Heart right ventricle (tissue), 16 donors: ENCODE measurements around the gene CARD8. TPM values are rescaled to one million over a fixed set of nuclear protein-coding genes. Genes with fewer than 3 reads are reported as not detected.
"Not testable (repeated sequence)": the region's sequence is repeated elsewhere in the genome, so short reads cannot be mapped to it uniquely, and the experiment has no call there.

ENCODE experiments used
- ATAC-seq, 8 donors: fragments of 200-7000 bp; cut with Tn5 transposase; one replicate each; pipeline ENCODE4 v1.9.1; 2020; ENCODE audit warnings: mild to moderate bottlenecking in 8 of 8, moderate library complexity in 8 of 8, moderate number of reproducible peaks in 1 of 8
- DNase-seq, 2 donors: peaks; one replicate each; pipeline ENCODE4 v3.0.0-alpha.2; 2020
- H3K27ac ChIP-seq, 10 donors: fragments of 200-600 bp; sonication (generic) in 2 of 10; one replicate each; pipeline versions ENCODE4 v1.5.0 to v1.8.0; 2020 to 2022; ENCODE audit warnings: mild to moderate bottlenecking in 3 of 10
- H3K27me3 ChIP-seq, 7 donors: fragments of 200-600 bp; one replicate each; pipeline ENCODE4 v1.8.0; 2021 to 2022; ENCODE audit warnings: mild to moderate bottlenecking in 2 of 7
- H3K36me3 ChIP-seq, 9 donors: fragments of 200-600 bp; sonication (generic) in 1 of 9; one replicate each; pipeline versions ENCODE4 v1.5.0 to v1.8.0; 2020 to 2022; ENCODE audit warnings: mild to moderate bottlenecking in 2 of 9
- H3K4me1 ChIP-seq, 9 donors: fragments of 200-600 bp; sonication (generic) in 1 of 9; one replicate each; pipeline versions ENCODE4 v1.5.0 to v1.8.0; 2020 to 2022; ENCODE audit warnings: mild to moderate bottlenecking in 4 of 9
- H3K4me3 ChIP-seq, 10 donors: fragments of 200-600 bp; sonication (generic) in 2 of 10; one replicate each; pipeline versions ENCODE4 v1.5.0 to v1.8.0; 2020 to 2022; ENCODE audit warnings: mild to moderate bottlenecking in 7 of 10, moderate library complexity in 2 of 10
- H3K9me3 ChIP-seq, 11 donors: fragments of 200-600 bp in 10 of 11; sonication (generic) in 2 of 11; one replicate each; pipeline versions ENCODE4 v1.5.0 to v1.8.0; 2013 to 2022; ENCODE audit warnings: mild to moderate bottlenecking in 2 of 11, control low read depth in 1 of 11, moderate library complexity in 1 of 11
- WGBS, 2 donors: extraction: QIAGEN DNeasy Blood & Tissue Kit; methylation state at CpG; one replicate each; pipeline ENCODE4 v1.1.7; 2013; ENCODE audit warnings: inconsistent platforms in 1 of 2; 5-methylcytosine and 5-hydroxymethylcytosine counted together
- intact Hi-C, 10 donors: fragments of 100-400 bp; cut with DNase I; formaldehyde crosslinking; loops; one replicate each; pipeline versions ENCODE4 v1.11.1 to v1.14.2; 2022
- polyA plus RNA-seq, 2 donors: library from polyadenylated mRNA; stranded (reverse); fragments of 200-250 nt; gene quantifications; one replicate each; pipeline ENCODE4 v1.2.3, GENCODE V29; 2013
- total RNA-seq, 10 donors: library from RNA; stranded (reverse); fragmentation: NEBNext Ultra II Directional in 3 of 10; extraction: Animal tissue kit (Norgen Biotek cat#: 25700) in 3 of 10; gene quantifications; one replicate each; pipeline versions ENCODE4 v1.2.1 to v1.2.4, GENCODE V29; 2021 to 2023
- TF ChIP-seq, protein P1 (sequence below), 9 donors: fragments of 200-600 bp; sonication (generic) in 2 of 9; IDR thresholded peaks; one replicate each; pipeline versions ENCODE4 v1.5.0 to v1.8.0; 2021 to 2022; ENCODE audit warnings: antibody characterized with exemption in 9 of 9, mild to moderate bottlenecking in 5 of 9, moderate library complexity in 1 of 9
- donor health status: Arrhythmogenic right ventricular cardiomyopathy.
- donor health status: ischemic (EF 13 %, LVEDD 7.1; RV severe dilation, severe dysfunction).
- donor health status: healthy with polysubstance abuse.
- donor health status: DM: no; HTN: yes; CAD: no.
- donor health status: DM: no; HTN: no; CAD: no.
- donor health status: ischemic (EF 25% LVEDD 6.9; RV normal size, moderate dysfunction).
- donor health status: ischemic (EF 25% LVEDD 5.7; RV mildly dilated, moderate dysfunction).
- donor health status: healthy.
- donor health status: DM: yes; HTN: yes; CAD: no.
- donor health status: Ischemic cardiomyopathy.
- donor health status: ischemic (EF 35%, LVEDD 5.7; RV mildly dilated, moderate dysfunction).
- donor health status: nonischemic (EF 11% LVEDD 7.7; RV severe dilation, severe dysfunction).
- donor health status: DM: yes; HTN: yes; CAD: no.
- donor health status: PGD.
- donor health status: ischemic (EF 29% LVEDD 5.4; RV normal size, mild dysfunction).
- donor health status: nonischemic (EF 23%, LVEDD 6.1; RV moderate dilation, normal function).

CARD8 gene
- total and polyA plus RNA-seq, 12 donors: 18.9 to 49.5 (median 29.4) TPM

DNA sequence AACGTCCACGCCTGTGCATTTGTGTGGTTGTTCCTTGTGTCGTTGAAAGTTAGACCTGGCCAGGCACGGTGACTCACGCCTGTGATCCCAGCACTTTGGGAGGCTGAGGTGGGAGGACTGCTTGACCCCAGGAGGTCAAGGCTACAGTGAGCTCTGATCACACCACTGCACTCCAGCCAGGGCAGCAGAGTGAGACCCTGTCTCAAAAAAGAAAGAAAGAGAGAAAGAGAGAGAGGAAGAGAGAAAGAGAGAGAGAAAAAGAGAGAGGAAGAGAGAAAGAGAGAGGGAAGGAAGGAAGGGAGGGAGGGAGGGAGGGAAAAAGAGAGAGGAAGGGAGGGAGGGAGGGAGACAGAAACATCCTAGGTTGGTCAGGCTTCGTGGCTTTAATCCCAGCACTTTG, 19.2 kb upstream of the CARD8 start:
- no peak overlapping the region for H3K27ac ChIP-seq
- no peak for DNase-seq
- H3K36me3 ChIP-seq: no peaks in the 10 kb centered on the region
- TF ChIP-seq, protein P1, sequence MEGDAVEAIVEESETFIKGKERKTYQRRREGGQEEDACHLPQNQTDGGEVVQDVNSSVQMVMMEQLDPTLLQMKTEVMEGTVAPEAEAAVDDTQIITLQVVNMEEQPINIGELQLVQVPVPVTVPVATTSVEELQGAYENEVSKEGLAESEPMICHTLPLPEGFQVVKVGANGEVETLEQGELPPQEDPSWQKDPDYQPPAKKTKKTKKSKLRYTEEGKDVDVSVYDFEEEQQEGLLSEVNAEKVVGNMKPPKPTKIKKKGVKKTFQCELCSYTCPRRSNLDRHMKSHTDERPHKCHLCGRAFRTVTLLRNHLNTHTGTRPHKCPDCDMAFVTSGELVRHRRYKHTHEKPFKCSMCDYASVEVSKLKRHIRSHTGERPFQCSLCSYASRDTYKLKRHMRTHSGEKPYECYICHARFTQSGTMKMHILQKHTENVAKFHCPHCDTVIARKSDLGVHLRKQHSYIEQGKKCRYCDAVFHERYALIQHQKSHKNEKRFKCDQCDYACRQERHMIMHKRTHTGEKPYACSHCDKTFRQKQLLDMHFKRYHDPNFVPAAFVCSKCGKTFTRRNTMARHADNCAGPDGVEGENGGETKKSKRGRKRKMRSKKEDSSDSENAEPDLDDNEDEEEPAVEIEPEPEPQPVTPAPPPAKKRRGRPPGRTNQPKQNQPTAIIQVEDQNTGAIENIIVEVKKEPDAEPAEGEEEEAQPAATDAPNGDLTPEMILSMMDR (IDR thresholded peaks at IDR 0.05): no peak
- H3K9me3 ChIP-seq: no peaks in the 10 kb centered on the region
- 85% methylated on average over 6 of the region's 6 CpGs for WGBS, 2 donors
- H3K4me1 ChIP-seq: peaks cover 0 to 20% (median 8%) of the 10 kb centered on the region in 9 donors
- H3K4me3 ChIP-seq: no peak overlapping the region
- peaks cover 0 to 3% (median 0%) of the 10 kb centered on the region in 7 donors for H3K27me3 ChIP-seq
- intact Hi-C loops: no loop called here
- ATAC-seq: no peak

DNA sequence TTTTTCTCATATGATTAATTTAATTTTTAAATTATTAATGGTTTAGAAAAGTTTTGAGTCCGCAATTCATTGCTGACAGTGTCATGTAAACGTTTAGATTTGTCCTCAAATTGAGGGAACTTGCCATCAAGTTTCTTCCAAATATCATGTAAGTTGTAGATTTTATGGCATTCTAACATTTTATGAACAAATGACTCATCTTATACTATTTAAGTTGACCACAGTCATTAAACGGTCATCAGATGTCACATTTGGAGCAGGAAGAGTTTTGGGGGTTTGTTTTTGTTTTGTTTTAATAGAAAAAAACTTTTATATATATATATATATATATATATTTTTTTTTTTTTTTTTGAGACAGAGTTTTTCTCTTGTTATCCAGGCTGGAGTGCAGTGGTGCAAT, 18.5 kb upstream of the CARD8 start:
- Histone ChIP-seq H3K4me3 (no peak overlapping the region), H3K9me3 (no peaks in the 10 kb centered on the region), H3K4me1 (peaks cover 0 to 20% (median 8%) of the 10 kb centered on the region in 9 donors), H3K36me3 (no peaks in the 10 kb centered on the region), H3K27me3 (peaks cover 0 to 3% (median 0%) of the 10 kb centered on the region in 7 donors), H3K27ac (no peak overlapping the region)
- ATAC-seq (no peak), DNase-seq (no peak)
- 85 to 86% methylated on average over 3 of the region's 3 CpGs for WGBS, 2 donors
- intact Hi-C loops: no loop called here
- TF ChIP-seq, protein P1 (IDR thresholded peaks at IDR 0.05): no peak

DNA sequence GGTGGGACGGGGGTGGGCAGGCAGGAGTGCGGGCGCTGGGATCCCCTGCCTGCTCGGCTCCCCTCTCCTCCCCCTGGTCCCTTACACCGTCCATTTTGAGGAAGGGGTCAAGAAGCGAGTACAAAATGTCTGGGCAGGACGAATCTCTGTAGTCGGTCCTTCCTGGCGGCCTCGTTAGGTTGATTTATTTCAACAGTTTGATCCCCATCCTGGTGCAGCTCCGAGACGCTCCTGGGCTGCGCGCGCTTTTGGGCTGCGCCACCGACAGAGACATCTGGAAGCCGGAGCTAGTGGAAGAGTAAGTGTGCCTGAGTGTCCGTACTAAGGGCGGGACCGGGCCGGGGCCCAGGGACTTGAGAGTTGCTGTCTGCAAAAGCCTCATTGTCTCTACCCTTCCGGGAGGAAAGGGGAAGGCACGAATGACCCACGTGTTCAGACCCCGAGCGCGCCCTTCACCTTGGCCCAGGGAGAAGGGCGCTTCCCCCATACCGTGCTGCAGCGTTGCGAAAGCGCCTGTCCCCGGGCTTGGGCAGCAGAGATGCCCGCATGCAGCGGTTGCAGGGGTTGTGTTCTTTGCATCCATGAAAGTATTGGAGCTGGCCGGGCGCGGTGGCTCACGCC, 15.9 kb upstream of the CARD8 start:
- intact Hi-C loops: loop anchor here in 6 of 10 donors (1.0 to 2.0 kb wide), 3 partner anchors 19 to 61 kb away; no protein-coding TSS in a partner anchor
- Histone ChIP-seq H3K9me3 (no peaks in the 10 kb centered on the region), H3K27ac (peak overlapping the region in 9 of 10 donors; percentile 24 to 85 (median 73)), H3K27me3 (peaks cover 0 to 3% (median 0%) of the 10 kb centered on the region in 7 donors), H3K36me3 (no peaks in the 10 kb centered on the region), H3K4me1 (peaks cover 0 to 21% (median 8%) of the 10 kb centered on the region in 9 donors), H3K4me3 (peak overlapping the region; percentile 34 to 71 (median 58))
- TF ChIP-seq, protein P1 (IDR thresholded peaks at IDR 0.05): no peak
- DNase-seq: peak; percentile 40 to 45
- 1 to 3% methylated on average over 40 of the region's 40 CpGs for WGBS, 2 donors
- peak; percentile 59 to 80 (median 75) for ATAC-seq

DNA sequence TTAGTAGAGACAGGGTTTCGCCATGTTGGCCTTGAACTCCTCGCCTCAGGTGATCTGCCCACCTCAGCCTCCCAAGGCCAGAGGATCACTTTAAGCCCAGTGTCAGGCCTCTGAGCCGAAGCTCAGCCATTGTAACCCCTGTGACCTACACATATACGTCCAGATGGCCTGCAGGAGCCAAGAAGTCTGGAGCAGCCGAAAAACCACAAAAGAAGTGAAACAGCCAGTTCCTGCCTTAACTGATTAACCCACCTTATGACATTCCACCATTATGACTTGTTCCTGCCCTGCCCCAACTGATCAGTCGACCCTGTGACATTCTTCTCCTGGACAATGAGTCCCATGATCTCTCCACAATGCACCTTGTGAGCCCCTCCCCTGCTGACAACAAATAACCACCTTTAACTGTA, 13.9 kb upstream of the CARD8 start:
- H3K4me3 ChIP-seq, DNase-seq, H3K36me3 ChIP-seq, H3K9me3 ChIP-seq, ATAC-seq, H3K27ac ChIP-seq: not testable (repeated sequence)
- 70 to 85% methylated on average over 6 of the region's 6 CpGs for WGBS, 2 donors
- H3K4me1 ChIP-seq: peaks cover 0 to 21% (median 8%) of the 10 kb centered on the region in 9 donors
- intact Hi-C loops: loop anchor here in 8 of 10 donors (2.0 to 10.0 kb wide), 9 partner anchors 21 to 318 kb away; partner anchors contain the start of gene EMP3 (in 1 of the 8)
- H3K27me3 ChIP-seq: peaks cover 0 to 11% (median 3%) of the 10 kb centered on the region in 7 donors

DNA sequence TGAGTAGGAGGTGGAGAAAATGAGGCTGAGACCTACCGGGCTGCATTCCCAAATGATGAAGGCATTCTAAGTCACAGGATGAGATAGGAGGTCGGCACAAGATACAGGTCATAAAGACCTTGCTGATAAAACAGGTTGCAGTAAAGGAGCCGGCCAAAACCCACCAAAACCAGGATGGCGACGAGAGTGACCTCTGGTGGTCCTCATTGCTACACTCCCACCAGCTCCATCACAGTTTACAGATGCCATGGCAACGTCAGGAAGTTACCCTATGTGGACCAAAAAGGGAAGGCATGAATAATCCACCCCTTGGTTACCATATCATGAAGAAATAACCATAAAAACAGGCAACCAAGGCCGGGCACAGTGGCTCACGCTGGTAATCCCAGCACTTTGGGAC, 9.6 kb upstream of the CARD8 start:
- not testable (repeated sequence) for H3K4me3 ChIP-seq, DNase-seq, H3K9me3 ChIP-seq, ATAC-seq, H3K4me1 ChIP-seq, H3K36me3 ChIP-seq, H3K27ac ChIP-seq
- 44 to 48% methylated on average over 8 of the region's 8 CpGs for WGBS, 2 donors
- intact Hi-C loops: loop anchor here in 6 of 10 donors (5.0 to 10.0 kb wide), 7 partner anchors 42 to 322 kb away; partner anchors contain the start of gene EMP3 (in 1 of the 6)
- H3K27me3 ChIP-seq: peaks cover 0 to 13% (median 0%) of the 10 kb centered on the region in 7 donors
